Ascending aorta (tissue), 2 donors: ENCODE results near the gene SRC. TPM values are rescaled to one million over a fixed set of nuclear protein-coding genes. Genes with fewer than 3 reads are reported as not detected.

Source experiments
- DNase-seq, 2 donors: peaks; one replicate each; pipeline ENCODE4 v3.0.0-alpha.2; 2019; ENCODE audit warnings: low spot score in 2 of 2
- H3K27ac ChIP-seq, 2 donors: fragments of 200-600 bp; sonication (generic); one replicate each; pipeline ENCODE4 v1.5.1; 2016 to 2017; ENCODE audit warnings: mild to moderate bottlenecking in 1 of 2
- H3K27me3 ChIP-seq: fragments of 200-600 bp; sonication (generic); one replicate; pipeline ENCODE4 v1.5.1; 2017
- H3K36me3 ChIP-seq, 2 donors: fragments of 200-600 bp; sonication (generic); one replicate each; pipeline ENCODE4 v1.5.1; 2016
- H3K4me1 ChIP-seq, 2 donors: fragments of 200-600 bp; sonication (generic); one replicate each; pipeline ENCODE4 v1.5.1; 2016 to 2017; ENCODE audit warnings: mild to moderate bottlenecking in 1 of 2
- H3K4me3 ChIP-seq, 2 donors: fragments of 200-600 bp; sonication (generic); one replicate each; pipeline ENCODE4 v1.5.1; 2016 to 2017; ENCODE audit warnings: mild to moderate bottlenecking in 1 of 2
- H3K9me3 ChIP-seq, 2 donors: fragments of 200-600 bp; sonication (generic); one replicate each; pipeline ENCODE4 v1.5.1; 2016
- intact Hi-C: fragments of 100-400 bp; cut with DNase I; formaldehyde crosslinking; loops from one replicate; pipeline ENCODE4 v1.15.1; 2023
- total RNA-seq: library from RNA; depleted of rRNA; stranded (reverse); fragments of >200 nt; gene quantifications from one replicate; pipeline ENCODE4 v1.1.0, GENCODE V29; 2016
- TF ChIP-seq, protein P1 (sequence below), 3 experiments: fragments of 200-600 bp in 2 of 3; fragments of 450-650 bp in 1 of 3; sonication (generic) in 2 of 3; IDR thresholded peaks; one replicate each; pipeline ENCODE4 v1.5.1; 2016 to 2019; ENCODE audit warnings: antibody characterized with exemption in 3 of 3, mild to moderate bottlenecking in 1 of 3, moderate library complexity in 1 of 3

Gene SRC
- total RNA-seq, 1 donor from 2014 or later = 67.4 TPM

DNA sequence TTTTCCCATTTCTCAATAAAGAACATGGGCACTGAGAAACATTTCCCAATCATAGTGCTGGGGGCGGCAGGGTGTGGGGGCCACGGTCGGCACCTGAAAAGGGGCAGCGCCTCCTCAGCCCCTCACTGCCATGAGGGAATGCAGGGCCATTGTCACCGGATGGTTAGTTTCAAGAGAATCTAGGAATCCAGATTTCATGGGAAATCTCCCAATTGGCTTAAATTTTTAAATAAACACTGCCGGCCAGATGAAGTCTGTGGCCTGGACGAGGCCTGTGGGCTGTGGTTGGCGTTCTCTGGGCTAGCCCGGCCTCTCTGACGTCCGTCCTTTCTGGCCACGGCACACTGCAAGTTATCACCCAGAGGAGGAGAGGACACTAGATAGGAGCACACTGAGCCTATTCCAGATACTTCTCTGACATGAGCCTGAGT is 30.9 kb upstream of the SRC start:
- no peaks in the 10 kb centered on the region for H3K27me3 ChIP-seq
- peak overlapping the region; percentile 95 to 96 for H3K27ac ChIP-seq
- H3K36me3 ChIP-seq = peaks cover 18 to 47% of the 10 kb centered on the region in 2 donors
- H3K4me3 ChIP-seq = peak overlapping the region in 1 of 2 donors; percentile 25
- H3K4me1 ChIP-seq = peaks cover 14 to 32% of the 10 kb centered on the region in 2 donors
- H3K9me3 ChIP-seq = no peaks in the 10 kb centered on the region
- TF ChIP-seq, protein P1, sequence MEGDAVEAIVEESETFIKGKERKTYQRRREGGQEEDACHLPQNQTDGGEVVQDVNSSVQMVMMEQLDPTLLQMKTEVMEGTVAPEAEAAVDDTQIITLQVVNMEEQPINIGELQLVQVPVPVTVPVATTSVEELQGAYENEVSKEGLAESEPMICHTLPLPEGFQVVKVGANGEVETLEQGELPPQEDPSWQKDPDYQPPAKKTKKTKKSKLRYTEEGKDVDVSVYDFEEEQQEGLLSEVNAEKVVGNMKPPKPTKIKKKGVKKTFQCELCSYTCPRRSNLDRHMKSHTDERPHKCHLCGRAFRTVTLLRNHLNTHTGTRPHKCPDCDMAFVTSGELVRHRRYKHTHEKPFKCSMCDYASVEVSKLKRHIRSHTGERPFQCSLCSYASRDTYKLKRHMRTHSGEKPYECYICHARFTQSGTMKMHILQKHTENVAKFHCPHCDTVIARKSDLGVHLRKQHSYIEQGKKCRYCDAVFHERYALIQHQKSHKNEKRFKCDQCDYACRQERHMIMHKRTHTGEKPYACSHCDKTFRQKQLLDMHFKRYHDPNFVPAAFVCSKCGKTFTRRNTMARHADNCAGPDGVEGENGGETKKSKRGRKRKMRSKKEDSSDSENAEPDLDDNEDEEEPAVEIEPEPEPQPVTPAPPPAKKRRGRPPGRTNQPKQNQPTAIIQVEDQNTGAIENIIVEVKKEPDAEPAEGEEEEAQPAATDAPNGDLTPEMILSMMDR (IDR thresholded peaks at IDR 0.05) = no peak
- peak in 1 of 2 donors; percentile 82 for DNase-seq
- intact Hi-C loops = no loop called here

DNA sequence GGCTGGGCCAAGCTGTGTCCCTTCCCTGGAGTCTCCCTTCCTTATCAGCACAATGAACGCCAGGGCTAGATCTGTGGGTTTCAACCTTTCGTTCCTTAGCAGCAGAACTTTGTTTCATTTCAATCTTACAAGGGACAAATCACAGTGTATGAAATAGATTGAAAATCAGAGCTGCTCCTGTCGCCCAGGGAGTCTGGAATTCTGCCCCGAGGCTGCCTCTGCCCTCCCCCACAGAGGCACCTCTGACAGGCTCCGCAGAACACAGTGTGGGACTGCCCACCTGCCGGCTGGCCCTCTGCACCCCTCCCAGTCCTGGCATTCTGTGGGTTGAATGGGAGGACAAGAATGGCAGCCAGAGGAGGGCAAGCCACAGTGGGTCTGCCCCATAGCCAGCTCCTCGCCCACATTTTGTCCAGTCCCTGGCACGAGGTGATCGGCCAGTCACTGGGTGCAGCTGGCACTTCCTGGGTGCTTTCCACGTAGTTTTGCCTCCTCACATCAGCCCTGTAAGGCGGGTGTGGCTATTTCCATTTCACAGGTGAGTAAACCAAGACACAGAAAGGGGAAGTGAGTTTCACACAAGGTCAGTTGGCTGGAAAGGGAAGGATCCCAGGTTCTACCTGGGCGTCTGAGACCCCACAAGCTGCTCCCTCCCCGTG is 30.4 kb upstream of the SRC start:
- TF ChIP-seq, protein P1 (IDR thresholded peaks at IDR 0.05) = no peak
- Histone ChIP-seq H3K4me1 (peaks cover 14 to 32% of the 10 kb centered on the region in 2 donors), H3K27me3 (no peaks in the 10 kb centered on the region), H3K27ac (peak overlapping the region; percentile 95 to 96), H3K4me3 (peak overlapping the region in 1 of 2 donors; percentile 25), H3K9me3 (no peaks in the 10 kb centered on the region), H3K36me3 (peaks cover 12 to 42% of the 10 kb centered on the region in 2 donors)
- intact Hi-C loops = no loop called here
- DNase-seq = no peak

DNA sequence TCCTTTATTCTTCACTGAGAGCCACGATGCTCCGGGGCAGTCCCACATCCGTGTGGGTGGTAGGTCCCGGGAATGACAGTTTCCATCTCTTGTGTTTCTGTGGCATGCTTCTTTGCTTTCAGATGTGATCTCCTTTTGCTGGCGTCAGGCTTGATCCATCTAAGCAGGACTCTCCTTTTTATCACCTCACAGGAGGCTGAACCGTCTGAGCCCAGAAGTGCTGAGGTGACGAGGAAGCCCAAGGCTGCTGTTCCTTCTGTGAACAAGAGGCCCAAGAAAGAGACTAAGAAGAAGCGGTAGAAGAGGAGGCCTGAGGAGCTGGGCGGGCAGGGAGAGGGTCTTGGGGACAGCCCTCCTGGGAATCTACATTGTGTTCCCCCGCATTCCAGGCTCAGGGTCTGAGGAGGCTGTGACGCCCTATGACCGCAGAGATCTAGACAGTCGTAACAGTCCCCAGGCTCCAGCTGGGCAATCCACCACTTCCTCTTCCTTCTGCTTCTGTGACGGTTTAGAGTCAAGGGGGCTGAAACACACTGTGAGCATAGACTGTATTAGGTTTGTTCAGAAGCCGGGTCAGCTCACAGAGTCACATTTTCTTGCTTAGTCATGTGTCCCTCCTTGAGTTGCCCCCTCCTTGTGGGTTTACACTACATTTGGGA is 29.7 kb upstream of the SRC start:
- Histone ChIP-seq H3K36me3 (peaks cover 9 to 36% of the 10 kb centered on the region in 2 donors), H3K4me1 (peaks cover 14 to 32% of the 10 kb centered on the region in 2 donors), H3K27ac (peak overlapping the region; percentile 95 to 96)

DNA sequence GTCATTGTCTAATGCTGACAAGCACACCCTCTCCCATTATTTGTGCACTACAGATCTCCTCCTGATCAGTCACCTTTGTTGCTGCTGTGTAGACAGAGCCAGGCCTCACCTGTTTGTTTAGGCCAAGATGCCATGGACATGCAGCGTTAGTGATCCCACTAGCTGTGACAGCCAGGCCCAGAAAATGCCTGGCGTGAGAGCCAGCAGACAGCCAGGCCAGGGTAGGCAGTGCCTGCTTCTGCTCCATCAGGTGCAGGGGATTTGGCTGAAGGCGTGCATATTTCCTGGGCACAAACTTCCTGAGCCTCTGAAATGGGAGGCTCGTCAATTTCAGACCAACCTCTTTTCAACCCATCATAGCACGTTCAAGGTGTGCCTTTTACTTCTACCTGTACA is 29.2 kb upstream of the SRC start:
- H3K4me1 ChIP-seq = peaks cover 14 to 32% of the 10 kb centered on the region in 2 donors
- TF ChIP-seq, protein P1 (IDR thresholded peaks at IDR 0.05) = no peak
- intact Hi-C loops = no loop called here
- peak overlapping the region; percentile 95 to 96 for H3K27ac ChIP-seq
- H3K9me3 ChIP-seq = no peaks in the 10 kb centered on the region
- H3K27me3 ChIP-seq = no peaks in the 10 kb centered on the region
- peaks cover 9 to 35% of the 10 kb centered on the region in 2 donors for H3K36me3 ChIP-seq
- DNase-seq = no peak
- H3K4me3 ChIP-seq = no peak overlapping the region

More for the DNA sequence above, 29.7 kb upstream of the SRC start:
- Histone ChIP-seq H3K4me3 (no peak overlapping the region), H3K9me3 (no peaks in the 10 kb centered on the region), H3K27me3 (no peaks in the 10 kb centered on the region)
- intact Hi-C loops = no loop called here
- TF ChIP-seq, protein P1 (IDR thresholded peaks at IDR 0.05) = no peak
- peak in 1 of 2 donors; percentile 73 for DNase-seq

DNA sequence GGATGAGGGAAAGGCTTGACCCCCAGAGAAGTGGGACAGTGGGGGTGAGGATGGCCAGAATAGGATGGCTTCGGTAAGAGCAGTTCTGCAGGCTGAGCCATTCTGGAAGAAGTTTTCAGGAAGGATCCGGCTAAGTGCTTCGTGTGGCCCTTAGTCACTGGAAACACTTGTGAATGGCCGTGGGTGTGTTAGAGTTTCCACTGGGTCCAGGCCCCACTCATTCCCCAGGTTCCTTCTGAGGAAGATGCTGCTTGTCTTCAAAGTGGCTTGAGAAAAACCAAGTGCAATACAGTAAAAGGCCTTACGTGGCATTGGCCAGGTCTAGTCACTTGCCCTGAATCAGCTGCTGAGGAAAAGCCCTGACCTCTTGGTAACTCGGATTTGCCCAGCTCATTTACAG is 28.6 kb upstream of the SRC start:
- intact Hi-C loops = no loop called here
- TF ChIP-seq, protein P1 (IDR thresholded peaks at IDR 0.05) = no peak
- DNase-seq = no peak
- peaks cover 9 to 35% of the 10 kb centered on the region in 2 donors for H3K36me3 ChIP-seq
- peak overlapping the region in 1 of 2 donors; percentile 96 for H3K27ac ChIP-seq
- no peaks in the 10 kb centered on the region for H3K27me3 ChIP-seq
- H3K4me1 ChIP-seq = peaks cover 14 to 32% of the 10 kb centered on the region in 2 donors
- no peaks in the 10 kb centered on the region for H3K9me3 ChIP-seq
- H3K4me3 ChIP-seq = no peak overlapping the region
